Sigmoid colon (tissue), 7 donors: Measurements from ENCODE around the gene SERF2. TPM values are rescaled to one million over a fixed set of nuclear protein-coding genes. Genes with fewer than 3 reads are reported as not detected.
A peak's percentile ranks its signal among the peaks of the same experiment; 100 is the strongest.
"Not testable (repeated sequence)": the region's sequence is repeated elsewhere in the genome, so short reads cannot be mapped to it uniquely, and the experiment has no call there.

Experiments used
- DNase-seq: peaks from one replicate; pipeline ENCODE4 v3.0.0-alpha.2; 2019
- H3K27ac ChIP-seq, 4 donors: fragments of 200-600 bp; sonication (generic); one replicate each; pipeline ENCODE4 v1.5.1; 2016 to 2019; ENCODE audit warnings: mild to moderate bottlenecking in 1 of 4
- H3K27me3 ChIP-seq, 3 donors: fragments of 200-600 bp; sonication (generic); one replicate each; pipeline ENCODE4 v1.5.1; 2019; ENCODE audit warnings: mild to moderate bottlenecking in 1 of 3
- H3K36me3 ChIP-seq, 4 donors: fragments of 200-600 bp; sonication (generic); one replicate each; pipeline ENCODE4 v1.5.1; 2016 to 2019
- H3K4me1 ChIP-seq, 4 donors: fragments of 200-600 bp; sonication (generic); one replicate each; pipeline ENCODE4 v1.5.1; 2017 to 2019
- H3K4me3 ChIP-seq, 4 donors: fragments of 200-600 bp; sonication (generic); one replicate each; pipeline ENCODE4 v1.5.1; 2017 to 2019; ENCODE audit warnings: mild to moderate bottlenecking in 2 of 4, moderate library complexity in 1 of 4
- H3K9me3 ChIP-seq, 4 donors: fragments of 200-600 bp in 3 of 4; sonication (generic) in 3 of 4; one replicate each; pipeline versions ENCODE4 v1.5.1 to v1.6.1; 2013 to 2019
- EP300 ChIP-seq, 4 donors: sonication (generic); formaldehyde crosslinking; IDR thresholded peaks; one replicate each; pipeline ENCODE4 v1.6.1; 2017; ENCODE audit warnings: antibody characterized with exemption in 4 of 4
- POLR2A ChIP-seq, 2 donors: fragments of 450-650 bp; IDR thresholded peaks; one replicate each; pipeline ENCODE4 v1.6.1; 2016; ENCODE audit warnings: antibody characterized with exemption in 2 of 2, mild to moderate bottlenecking in 2 of 2, moderate library complexity in 2 of 2
- POLR2AphosphoS5 ChIP-seq, 4 donors: sonication (generic); formaldehyde crosslinking; IDR thresholded peaks; one replicate each; pipeline ENCODE4 v1.6.1; 2017; ENCODE audit warnings: antibody characterized with exemption in 4 of 4
- WGBS, 2 donors: extraction: QIAGEN DNeasy Blood & Tissue Kit; methylation state at CpG; one replicate each; pipeline ENCODE4 v1.1.7; 2013; 5-methylcytosine and 5-hydroxymethylcytosine counted together
- intact Hi-C: fragments of 100-400 bp; cut with DNase I; formaldehyde crosslinking; loops from one replicate; pipeline ENCODE4 v1.15.1; 2023
- polyA plus RNA-seq, 3 donors: library from polyadenylated mRNA; stranded (reverse); fragments of 200-250 nt; gene quantifications; one replicate each; pipeline ENCODE4 v1.2.3, GENCODE V29; 2013
- total RNA-seq, 4 donors: library from RNA; depleted of rRNA; stranded (reverse); fragments of >200 nt; gene quantifications; one replicate each; pipeline ENCODE4 v1.1.0, GENCODE V29; 2016
- TF ChIP-seq, protein P1 (sequence below), 4 experiments: fragments of 450-650 bp in 3 of 4; fragments of 200-600 bp in 1 of 4; IDR thresholded peaks; one replicate each; pipeline ENCODE4 v1.5.1; 2016 to 2019; ENCODE audit warnings: antibody characterized with exemption in 4 of 4, mild to moderate bottlenecking in 3 of 4, moderate library complexity in 2 of 4
- donor health status: healthy with polysubstance abuse.
- donor health status: Bipolar disorder and iron deficiency.
- donor health status: healthy.

SERF2 gene
- total and polyA plus RNA-seq, 7 donors = 625 to 3,090 (median 803) TPM

DNA sequence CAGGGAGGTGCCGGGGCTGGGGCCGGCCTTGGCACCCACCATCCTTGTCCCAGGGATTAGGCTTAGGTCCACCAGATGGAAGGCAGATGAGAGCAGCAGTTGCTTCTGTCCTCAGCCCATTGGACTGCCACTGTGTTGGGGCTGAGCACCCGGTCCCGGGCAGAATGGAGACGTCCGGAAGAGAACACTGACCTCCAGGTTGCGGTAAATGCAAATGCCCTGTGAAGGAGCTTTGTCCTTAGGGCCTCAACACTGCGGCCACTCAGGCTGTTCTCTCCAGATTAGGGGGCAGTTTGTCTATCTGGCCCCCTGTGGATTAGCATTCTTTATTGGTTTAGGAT is 7.8 kb downstream of the SERF2 start, which contains the start of gene SERINC4:
SERINC4 (minus strand) TSS at position 276 of the 341 bp plus-strand sequence; CDS start at position 42, 234 bp downstream.
- intact Hi-C loops = no loop called here

DNA sequence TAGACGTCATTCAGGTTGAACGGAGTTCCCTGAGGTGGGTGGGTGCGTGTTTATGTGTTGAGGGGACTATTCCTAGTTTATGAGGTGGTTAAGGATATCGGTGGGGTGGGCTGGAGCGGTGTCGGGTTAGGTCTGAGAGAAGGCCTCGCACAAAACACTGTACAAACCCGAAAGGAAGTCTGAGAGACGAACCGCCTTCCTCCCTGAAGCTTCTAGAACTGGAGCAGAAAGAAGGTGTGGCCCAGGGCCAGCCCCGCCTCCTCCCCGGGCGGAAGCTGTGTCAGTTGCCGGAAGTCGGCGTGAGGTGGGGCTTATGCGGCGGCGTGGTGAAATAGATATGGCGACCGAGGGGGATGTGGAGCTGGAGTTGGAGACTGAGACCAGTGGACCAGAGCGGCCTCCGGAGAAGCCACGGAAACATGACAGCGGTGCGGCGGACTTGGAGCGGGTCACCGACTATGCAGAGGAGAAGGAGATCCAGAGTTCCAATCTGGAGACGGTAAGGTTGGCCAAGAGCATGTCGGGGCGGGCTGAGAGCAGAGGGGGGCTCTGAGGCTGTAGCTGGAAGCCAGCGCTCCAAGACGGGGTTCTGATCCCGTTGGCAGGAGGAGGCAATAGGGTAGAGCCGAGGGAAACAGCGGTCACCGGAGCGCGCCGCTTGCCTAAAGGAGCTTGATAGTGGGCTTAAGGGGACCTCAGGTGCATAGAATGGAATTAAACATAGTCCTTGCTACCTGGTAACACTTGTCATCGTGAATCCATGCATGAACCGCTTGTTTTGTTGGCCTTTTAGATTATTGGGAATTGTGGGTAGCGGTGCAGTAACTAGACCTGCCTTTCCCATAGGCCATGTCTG is 8.4 kb downstream of the SERF2 start, which contains the start of gene HYPK:
HYPK (plus strand) TSS at position 314 of the 856 bp plus-strand sequence; CDS start at position 338, 24 bp downstream.
- H3K27ac ChIP-seq = peak within 1 kb of the TSS; percentile 88 to 91 (median 90)
- intact Hi-C loops = no loop called here
- H3K4me1 ChIP-seq = peaks cover 0 to 44% (median 21%) of the 10 kb centered on the region in 4 donors
- peak within 1 kb of the TSS; percentile 68 to 85 (median 80) for H3K4me3 ChIP-seq
- DNase-seq = peak; percentile 98
- no peaks in the 10 kb centered on the region for H3K27me3 ChIP-seq
- TF ChIP-seq POLR2AphosphoS5 (IDR thresholded peaks at IDR 0.05) = peak; percentile 70 to 89 (median 86)
- TF ChIP-seq, protein P1, sequence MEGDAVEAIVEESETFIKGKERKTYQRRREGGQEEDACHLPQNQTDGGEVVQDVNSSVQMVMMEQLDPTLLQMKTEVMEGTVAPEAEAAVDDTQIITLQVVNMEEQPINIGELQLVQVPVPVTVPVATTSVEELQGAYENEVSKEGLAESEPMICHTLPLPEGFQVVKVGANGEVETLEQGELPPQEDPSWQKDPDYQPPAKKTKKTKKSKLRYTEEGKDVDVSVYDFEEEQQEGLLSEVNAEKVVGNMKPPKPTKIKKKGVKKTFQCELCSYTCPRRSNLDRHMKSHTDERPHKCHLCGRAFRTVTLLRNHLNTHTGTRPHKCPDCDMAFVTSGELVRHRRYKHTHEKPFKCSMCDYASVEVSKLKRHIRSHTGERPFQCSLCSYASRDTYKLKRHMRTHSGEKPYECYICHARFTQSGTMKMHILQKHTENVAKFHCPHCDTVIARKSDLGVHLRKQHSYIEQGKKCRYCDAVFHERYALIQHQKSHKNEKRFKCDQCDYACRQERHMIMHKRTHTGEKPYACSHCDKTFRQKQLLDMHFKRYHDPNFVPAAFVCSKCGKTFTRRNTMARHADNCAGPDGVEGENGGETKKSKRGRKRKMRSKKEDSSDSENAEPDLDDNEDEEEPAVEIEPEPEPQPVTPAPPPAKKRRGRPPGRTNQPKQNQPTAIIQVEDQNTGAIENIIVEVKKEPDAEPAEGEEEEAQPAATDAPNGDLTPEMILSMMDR (IDR thresholded peaks at IDR 0.05) = no peak
- TF ChIP-seq EP300 (IDR thresholded peaks at IDR 0.05) = peak in 1 of 4 donors; percentile 54
- peak; percentile 48 to 80 for TF ChIP-seq POLR2A (IDR thresholded peaks at IDR 0.05)
- no peaks in the 10 kb centered on the region for H3K9me3 ChIP-seq
- peaks cover 0 to 76% (median 20%) of the 10 kb centered on the region in 4 donors for H3K36me3 ChIP-seq
- WGBS, 2 donors = 5 to 6% methylated on average over 44 of the region's 44 CpGs

More for the DNA sequence above, 7.8 kb downstream of the SERF2 start, which contains the start of gene SERINC4:
- Histone ChIP-seq H3K36me3 (peaks cover 1 to 76% (median 20%) of the 10 kb centered on the region in 4 donors), H3K27me3 (no peaks in the 10 kb centered on the region), H3K9me3 (no peaks in the 10 kb centered on the region), H3K4me1 (peaks cover 0 to 50% (median 26%) of the 10 kb centered on the region in 4 donors), H3K4me3 (peak within 1 kb of the TSS; percentile 68 to 85 (median 80)), H3K27ac (peak within 1 kb of the TSS; percentile 88 to 91 (median 90))
- DNase-seq = no peak
- no peak for TF ChIP-seq POLR2AphosphoS5 (IDR thresholded peaks at IDR 0.05)
- no peak for TF ChIP-seq POLR2A (IDR thresholded peaks at IDR 0.05)
- TF ChIP-seq EP300 (IDR thresholded peaks at IDR 0.05) = no peak
- TF ChIP-seq, protein P1 (IDR thresholded peaks at IDR 0.05) = no peak
- 92 to 94% methylated on average over 8 of the region's 8 CpGs for WGBS, 2 donors

DNA sequence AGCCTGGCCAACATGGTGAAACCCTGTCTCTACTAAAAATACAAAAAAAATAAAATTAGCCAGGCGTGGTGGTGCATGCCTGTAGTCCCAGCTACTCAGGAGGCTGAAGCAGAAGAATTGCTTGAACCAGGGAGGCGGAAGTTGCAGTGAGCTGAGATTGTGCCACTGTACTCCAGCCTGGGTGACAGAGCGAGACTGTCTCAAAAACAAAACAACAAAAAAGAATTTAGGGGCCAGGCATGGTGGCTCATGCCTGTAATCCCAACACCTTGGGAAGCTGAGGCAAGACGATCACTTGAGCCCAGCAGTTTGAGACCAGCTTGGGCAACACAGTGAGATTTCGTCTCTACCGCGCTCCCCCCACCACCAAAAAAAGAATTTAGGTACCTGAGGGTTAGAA is 10.6 kb downstream of the SERF2 start:
- WGBS, 2 donors = 96% methylated on average over 7 of the region's 7 CpGs
- intact Hi-C loops, H3K4me3 ChIP-seq, DNase-seq, H3K27ac ChIP-seq, H3K9me3 ChIP-seq, H3K27me3 ChIP-seq: not testable (repeated sequence)
- Histone ChIP-seq H3K36me3 (peaks cover 13 to 77% (median 26%) of the 10 kb centered on the region in 4 donors), H3K4me1 (peaks cover 0 to 26% (median 18%) of the 10 kb centered on the region in 4 donors)

DNA sequence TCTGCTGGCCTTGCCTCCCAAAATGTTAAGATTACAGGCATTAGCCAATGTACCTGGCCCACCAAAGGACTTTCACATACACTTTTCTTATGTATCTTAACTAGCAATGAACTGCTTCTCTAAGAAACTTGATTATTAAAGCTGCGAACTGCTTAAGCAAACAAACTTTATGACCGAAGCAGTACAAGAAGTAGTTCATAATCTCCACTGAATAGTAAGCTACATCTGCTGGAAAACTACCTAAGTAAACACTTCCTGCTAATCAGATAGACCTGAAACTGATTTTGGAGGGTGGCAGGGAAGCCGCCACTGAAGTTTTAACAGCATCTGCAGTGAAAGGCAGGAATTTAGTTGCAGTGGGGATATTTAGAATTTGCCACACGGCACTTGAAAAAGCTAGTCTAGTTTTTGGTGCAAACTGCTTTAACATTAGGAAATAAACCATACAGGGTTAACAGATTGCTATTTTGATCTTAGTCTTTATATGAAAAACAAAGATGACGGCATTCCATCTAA is 16.4 kb downstream of the SERF2 start:
- no peak for DNase-seq
- Histone ChIP-seq H3K36me3 (peaks cover 61 to 100% (median 71%) of the 10 kb centered on the region in 4 donors), H3K4me1 (no peaks in the 10 kb centered on the region), H3K4me3 (no peak overlapping the region), H3K27ac (no peak overlapping the region), H3K9me3 (no peaks in the 10 kb centered on the region), H3K27me3 (no peaks in the 10 kb centered on the region)
- TF ChIP-seq POLR2AphosphoS5 (IDR thresholded peaks at IDR 0.05) = no peak
- TF ChIP-seq, protein P1 (IDR thresholded peaks at IDR 0.05) = no peak
- no peak for TF ChIP-seq POLR2A (IDR thresholded peaks at IDR 0.05)
- no peak for TF ChIP-seq EP300 (IDR thresholded peaks at IDR 0.05)
- 30 to 70% methylated on average over 5 of the region's 5 CpGs for WGBS, 2 donors
- intact Hi-C loops = no loop called here
